NCI-H226 (cell line): ENCODE measurements around the gene AEBP1.
A peak's percentile ranks its signal among the peaks of the same experiment; 100 is the strongest.

Experiments used
- DNase-seq: peaks from one replicate; pipeline ENCODE4 v3.0.0-alpha.2; 2015

Gene AEBP1

GRCh38 chr7:44158096-44158872 is 54.1 kb downstream of the AEBP1 start:
- DNase-seq, result no peak

GRCh38 chr7:44158873-44159631 is 54.9 kb downstream of the AEBP1 start:
- no peak for DNase-seq

- no peak for DNase-seq
Observed at GRCh38 chr7:44159824-44160630, 55.9 kb downstream of the AEBP1 start.

GRCh38 chr7:44161371-44161770 is 57.2 kb downstream of the AEBP1 start:
- no peak for DNase-seq

GRCh38 chr7:44162179-44162578 is 58.0 kb downstream of the AEBP1 start:
- no peak for DNase-seq

- peak; percentile 59 for DNase-seq
Observed at GRCh38 chr7:44162785-44163395, 58.7 kb downstream of the AEBP1 start.

- peak; percentile 94 for DNase-seq
Observed at GRCh38 chr7:44163591-44163990, 59.4 kb downstream of the AEBP1 start.
